HepG2 (cell line): ENCODE measurements around the gene PTCRA. TPM values are rescaled to one million over a fixed set of nuclear protein-coding genes. Genes with fewer than 3 reads are reported as not detected.

Experiments used
- AGO2 ChIP-seq: fragments of 200-400 bp; formaldehyde crosslinking; optimal IDR thresholded peaks from 2 replicates; pipeline ENCODE3; 2017; ENCODE audit warnings: mild to moderate bottlenecking, low read depth, low read length, moderate library complexity
- AKAP8 ChIP-seq: sonication (generic); formaldehyde crosslinking; IDR thresholded peaks from 2 replicates; pipeline ENCODE4 v1.5.1; 2020; ENCODE audit warnings: mild to moderate bottlenecking, missing genetic modification reagents
- E2F5 ChIP-seq: sonication (generic); formaldehyde crosslinking; conservative IDR thresholded peaks from 2 replicates; pipeline ENCODE4 v1.4.0; 2020; ENCODE audit warnings: missing genetic modification reagents
- HNRNPL ChIP-seq: fragments of 200-400 bp; formaldehyde crosslinking; IDR thresholded peaks from 2 replicates; pipeline ENCODE4 v1.6.1; 2017; ENCODE audit warnings: mild to moderate bottlenecking, low read depth, low read length
- MTF1 ChIP-seq: sonication (generic); formaldehyde crosslinking; IDR thresholded peaks from 2 replicates; pipeline ENCODE4 v1.5.0; 2020; ENCODE audit warnings: missing genetic modification reagents
- RAD21 ChIP-seq: fragments of 450-650 bp; formaldehyde crosslinking; IDR thresholded peaks from 2 replicates; pipeline ENCODE4 v1.5.0; 2020; ENCODE audit warnings: mild to moderate bottlenecking
- RFXANK ChIP-seq: IDR thresholded peaks from 2 replicates; pipeline ENCODE4 v1.6.1; 2016
- SMARCC2 ChIP-seq: fragments of 450-650 bp; IDR thresholded peaks from 2 replicates; pipeline ENCODE4 v1.6.1; 2017; ENCODE audit warnings: antibody characterized with exemption, mild to moderate bottlenecking
- TBX3 ChIP-seq: fragments of 450-650 bp; IDR thresholded peaks from 2 replicates; pipeline ENCODE4 v1.6.1; 2017; ENCODE audit warnings: antibody characterized with exemption, mild to moderate bottlenecking, inconsistent platforms, borderline replicate concordance
- TEAD3 ChIP-seq: optimal IDR thresholded peaks from 2 replicates; pipeline ENCODE3; 2016; ENCODE audit warnings: borderline replicate concordance
- XRCC5 ChIP-seq: fragments of 200-400 bp; formaldehyde crosslinking; optimal IDR thresholded peaks from 2 replicates; pipeline ENCODE3; 2017; ENCODE audit warnings: mild to moderate bottlenecking, low read length
- ZFY ChIP-seq: sonication (generic); formaldehyde crosslinking; IDR thresholded peaks from 2 replicates; pipeline ENCODE4 v1.4.0; 2020; ENCODE audit warnings: missing genetic modification reagents
- ZNF224 ChIP-seq: sonication (generic); formaldehyde crosslinking; IDR thresholded peaks from 2 replicates; pipeline ENCODE4 v1.5.0; 2020; ENCODE audit warnings: mild to moderate bottlenecking, missing genetic modification reagents
- ZNF230 ChIP-seq: sonication (generic); formaldehyde crosslinking; IDR thresholded peaks from 2 replicates; pipeline ENCODE4 v1.4.0; 2020; ENCODE audit warnings: mild to moderate bottlenecking, missing genetic modification reagents
- ZNF24 ChIP-seq: fragments of 450-650 bp; IDR thresholded peaks from 2 replicates; pipeline ENCODE4 v1.6.1; 2017; ENCODE audit warnings: antibody characterized with exemption, mild to moderate bottlenecking
- ZNF432 ChIP-seq: sonication (generic); formaldehyde crosslinking; IDR thresholded peaks from 2 replicates; pipeline ENCODE4 v1.5.0; 2020; ENCODE audit warnings: missing genetic modification reagents, mild to moderate bottlenecking, borderline replicate concordance
- ZNF615 ChIP-seq: sonication (generic); formaldehyde crosslinking; IDR thresholded peaks from 2 replicates; pipeline ENCODE4 v1.5.0; 2020; ENCODE audit warnings: mild to moderate bottlenecking, missing genetic modification reagents, borderline replicate concordance
- ZNF652 ChIP-seq: IDR thresholded peaks from 2 replicates; pipeline ENCODE4 v1.6.1; 2016; ENCODE audit warnings: low read depth, borderline replicate concordance
- polyA plus RNA-seq, 8 experiments: library from polyadenylated mRNA; depleted of rRNA in 3 of 8; stranded (reverse) in 7 of 8; unstranded in 1 of 8; fragments of >200 nt; fragmentation: Illumina TruSeq in 4 of 8; extraction: Trizol in 4 of 8; gene quantifications; 2 replicates each; pipeline versions ENCODE4 v1.2.1 to v1.2.3, GENCODE V29; 2011 to 2016; ENCODE audit warnings: low read depth in 4 of 8, missing spikeins in 1 of 8, mixed read lengths in 1 of 8; ENCODE audit not compliant: insufficient read depth in 1 of 8
- total RNA-seq, 5 experiments: library from RNA; depleted of rRNA; stranded (reverse); fragments of >200 nt; fragmentation: Illumina TruSeq; extraction: Trizol; gene quantifications; 2 replicates each; pipeline ENCODE4 v1.2.3, GENCODE V29; 2016; ENCODE audit warnings: low read depth in 1 of 5
- TF ChIP-seq, protein P1 (sequence below), 2 experiments: sonication (generic) in 1 of 2; formaldehyde crosslinking in 1 of 2; IDR thresholded peaks; 2 replicates each; pipeline versions ENCODE4 v1.4.0 to v1.6.1; 2018 to 2020; ENCODE audit warnings: missing genetic modification reagents in 2 of 2, borderline replicate concordance in 1 of 2, low read depth in 1 of 2, mild to moderate bottlenecking in 1 of 2, missing biosample characterization in 1 of 2
- TF ChIP-seq, protein P2 (sequence below): sonication (generic); formaldehyde crosslinking; IDR thresholded peaks from 2 replicates; pipeline ENCODE4 v1.5.0; 2020; ENCODE audit warnings: missing genetic modification reagents, mild to moderate bottlenecking, borderline replicate concordance
- TF ChIP-seq, protein P3 (sequence below): fragments of 450-650 bp; IDR thresholded peaks from 2 replicates; pipeline ENCODE4 v1.6.1; 2016
- TF ChIP-seq, protein P4 (sequence below): IDR thresholded peaks from 2 replicates; pipeline ENCODE4 v1.6.1; 2016; ENCODE audit warnings: control low read depth

The PTCRA gene
- total and polyA plus RNA-seq, 2 of the 13 experiments (the other 11 are each of a cell fraction or from before 2014, with no cell fraction given): not detected

- TF ChIP-seq, protein P1, sequence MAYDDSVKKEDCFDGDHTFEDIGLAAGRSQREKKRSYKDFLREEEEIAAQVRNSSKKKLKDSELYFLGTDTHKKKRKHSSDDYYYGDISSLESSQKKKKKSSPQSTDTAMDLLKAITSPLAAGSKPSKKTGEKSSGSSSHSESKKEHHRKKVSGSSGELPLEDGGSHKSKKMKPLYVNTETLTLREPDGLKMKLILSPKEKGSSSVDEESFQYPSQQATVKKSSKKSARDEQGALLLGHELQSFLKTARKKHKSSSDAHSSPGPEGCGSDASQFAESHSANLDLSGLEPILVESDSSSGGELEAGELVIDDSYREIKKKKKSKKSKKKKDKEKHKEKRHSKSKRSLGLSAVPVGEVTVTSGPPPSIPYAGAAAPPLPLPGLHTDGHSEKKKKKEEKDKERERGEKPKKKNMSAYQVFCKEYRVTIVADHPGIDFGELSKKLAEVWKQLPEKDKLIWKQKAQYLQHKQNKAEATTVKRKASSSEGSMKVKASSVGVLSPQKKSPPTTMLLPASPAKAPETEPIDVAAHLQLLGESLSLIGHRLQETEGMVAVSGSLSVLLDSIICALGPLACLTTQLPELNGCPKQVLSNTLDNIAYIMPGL (CRISPR knock-in tag; IDR thresholded peaks at IDR 0.05; ENCODE audit: borderline replicate concordance in 1 of 2, low read depth in 1 of 2): peak in 1 of 2 experiments; percentile 98; a peak in 2 of 4 replicates
- TF ChIP-seq RAD21 (CRISPR knock-in tag) (peak; percentile 25; the same call in 1 of the 2 replicates), SMARCC2 (no peak), HNRNPL (no peak), ZNF224 (CRISPR knock-in tag) (no peak), TEAD3 (CRISPR knock-in tag) (no peak), ZNF230 (peak; percentile 95; the same call in 1 of the 2 replicates), ZNF615 (CRISPR knock-in tag) (no peak), ZNF24 (no peak), RFXANK (CRISPR knock-in tag) (no peak), ZNF652 (peak; percentile 75; the same call in 1 of the 2 replicates), AKAP8 (CRISPR knock-in tag) (no peak), MTF1 (peak; percentile 46; the same call in 1 of the 2 replicates), XRCC5 (peak; percentile 73), ZNF432 (CRISPR knock-in tag) (no peak), E2F5 (no peak), AGO2 (no peak), ZFY (CRISPR knock-in tag) (peak; percentile 97), TBX3 (no peak)
- TF ChIP-seq, protein P2, sequence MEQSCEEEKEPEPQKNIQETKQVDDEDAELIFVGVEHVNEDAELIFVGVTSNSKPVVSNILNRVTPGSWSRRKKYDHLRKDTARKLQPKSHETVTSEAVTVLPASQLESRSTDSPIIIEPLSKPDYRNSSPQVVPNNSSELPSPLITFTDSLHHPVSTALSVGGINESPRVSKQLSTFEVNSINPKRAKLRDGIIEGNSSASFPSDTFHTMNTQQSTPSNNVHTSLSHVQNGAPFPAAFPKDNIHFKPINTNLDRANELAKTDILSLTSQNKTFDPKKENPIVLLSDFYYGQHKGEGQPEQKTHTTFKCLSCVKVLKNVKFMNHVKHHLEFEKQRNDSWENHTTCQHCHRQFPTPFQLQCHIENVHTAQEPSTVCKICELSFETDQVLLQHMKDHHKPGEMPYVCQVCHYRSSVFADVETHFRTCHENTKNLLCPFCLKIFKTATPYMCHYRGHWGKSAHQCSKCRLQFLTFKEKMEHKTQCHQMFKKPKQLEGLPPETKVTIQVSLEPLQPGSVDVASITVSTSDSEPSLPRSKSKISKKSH (CRISPR knock-in tag): no peak; the same call in 1 of the 2 replicates
- TF ChIP-seq, protein P3, sequence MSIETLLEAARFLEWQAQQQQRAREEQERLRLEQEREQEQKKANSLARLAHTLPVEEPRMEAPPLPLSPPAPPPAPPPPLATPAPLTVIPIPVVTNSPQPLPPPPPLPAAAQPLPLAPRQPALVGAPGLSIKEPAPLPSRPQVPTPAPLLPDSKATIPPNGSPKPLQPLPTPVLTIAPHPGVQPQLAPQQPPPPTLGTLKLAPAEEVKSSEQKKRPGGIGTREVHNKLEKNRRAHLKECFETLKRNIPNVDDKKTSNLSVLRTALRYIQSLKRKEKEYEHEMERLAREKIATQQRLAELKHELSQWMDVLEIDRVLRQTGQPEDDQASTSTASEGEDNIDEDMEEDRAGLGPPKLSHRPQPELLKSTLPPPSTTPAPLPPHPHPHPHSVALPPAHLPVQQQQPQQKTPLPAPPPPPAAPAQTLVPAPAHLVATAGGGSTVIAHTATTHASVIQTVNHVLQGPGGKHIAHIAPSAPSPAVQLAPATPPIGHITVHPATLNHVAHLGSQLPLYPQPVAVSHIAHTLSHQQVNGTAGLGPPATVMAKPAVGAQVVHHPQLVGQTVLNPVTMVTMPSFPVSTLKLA: peak; percentile 90
- TF ChIP-seq, protein P4, sequence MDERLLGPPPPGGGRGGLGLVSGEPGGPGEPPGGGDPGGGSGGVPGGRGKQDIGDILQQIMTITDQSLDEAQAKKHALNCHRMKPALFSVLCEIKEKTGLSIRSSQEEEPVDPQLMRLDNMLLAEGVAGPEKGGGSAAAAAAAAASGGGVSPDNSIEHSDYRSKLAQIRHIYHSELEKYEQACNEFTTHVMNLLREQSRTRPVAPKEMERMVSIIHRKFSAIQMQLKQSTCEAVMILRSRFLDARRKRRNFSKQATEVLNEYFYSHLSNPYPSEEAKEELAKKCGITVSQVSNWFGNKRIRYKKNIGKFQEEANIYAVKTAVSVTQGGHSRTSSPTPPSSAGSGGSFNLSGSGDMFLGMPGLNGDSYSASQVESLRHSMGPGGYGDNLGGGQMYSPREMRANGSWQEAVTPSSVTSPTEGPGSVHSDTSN (CRISPR knock-in tag): peak; percentile 10; the same call in 1 of the 2 replicates
These were observed 36.2 kb upstream of the PTCRA start, which contains the start of gene RPL7L1 (continued) for GRCh38 chr6:42879372-42880239.
